OCI-LY7 (cell line): Measurements from ENCODE around the gene CD93. TPM values are rescaled to one million over a fixed set of nuclear protein-coding genes. Genes with fewer than 3 reads are reported as not detected.

Source experiments
- BruUV-seq: library from RNA; stranded (reverse); fragments of 400-500 nt; replicated peaks from 2 replicates; lab custom pipeline; 2021; lab: Mats Ljungman, UMichigan
- CTCF ChIA-PET: fragments of 300-600 bp; sonication (Branson Sonifier 250); formaldehyde crosslinking; loops from one replicate; lab custom pipeline; 2022; ENCODE audit warnings: antibody characterized with exemption; ENCODE audit not compliant: unreplicated experiment; lab: Charles Lee
- POLR2A ChIA-PET: fragments of 300-600 bp; sonication (Branson Sonifier 250); formaldehyde crosslinking; loops from one replicate; lab custom pipeline; 2022; ENCODE audit warnings: antibody characterized with exemption; lab: Charles Lee
- DNase-seq: peaks from one replicate; pipeline ENCODE4 v3.0.0-alpha.2; 2015; ENCODE audit warnings: low spot score
- H2AFZ ChIP-seq: fragments of 200-600 bp; sonication (generic), shearing (Covaris generic); 2 replicates; pipeline ENCODE4 v1.6.1; 2014; ENCODE audit warnings: mild to moderate bottlenecking, antibody characterized with exemption, low read length, moderate library complexity
- H3K27ac ChIP-seq: fragments of 200-600 bp; sonication (generic); 2 replicates; pipeline ENCODE4 v1.5.1; 2014; ENCODE audit warnings: mixed run types, low read depth, mild to moderate bottlenecking, moderate library complexity, low read length, inconsistent platforms; ENCODE audit not compliant: poor library complexity, severe bottlenecking
- H3K36me3 ChIP-seq: fragments of 200-600 bp; sonication (generic); 2 replicates; pipeline ENCODE4 v1.6.1; 2014; ENCODE audit warnings: mild to moderate bottlenecking, antibody characterized with exemption, low read length, moderate library complexity, mixed read lengths; ENCODE audit not compliant: insufficient read depth
- H3K4me1 ChIP-seq: fragments of 200-600 bp; sonication (generic); 2 replicates; pipeline ENCODE4 v1.5.1; 2014; ENCODE audit warnings: mild to moderate bottlenecking, low read length; ENCODE audit not compliant: insufficient read depth, poor library complexity, severe bottlenecking
- H3K4me2 ChIP-seq: fragments of 200-600 bp; sonication (generic); 2 replicates; pipeline ENCODE4 v1.6.1; 2014; ENCODE audit warnings: mild to moderate bottlenecking, low read length
- H3K4me3 ChIP-seq: fragments of 200-600 bp; sonication (generic); 2 replicates; pipeline ENCODE4 v1.5.1; 2014; ENCODE audit warnings: mild to moderate bottlenecking, low read depth, low read length; ENCODE audit not compliant: poor library complexity, severe bottlenecking
- H3K79me2 ChIP-seq: fragments of 200-600 bp; sonication (generic); 2 replicates; pipeline ENCODE4 v1.6.1; 2016; ENCODE audit warnings: low read depth, mild to moderate bottlenecking, low read length, moderate library complexity, mixed read lengths; ENCODE audit not compliant: insufficient read depth
- H3K9me2 ChIP-seq: fragments of 200-600 bp; sonication (generic); 2 replicates; pipeline ENCODE4 v1.6.1; 2016; ENCODE audit warnings: mild to moderate bottlenecking, low read length, mixed read lengths; ENCODE audit not compliant: insufficient read depth
- H3K9me3 ChIP-seq: fragments of 200-600 bp; sonication (generic); 2 replicates; pipeline ENCODE4 v1.6.1; 2014; ENCODE audit warnings: mild to moderate bottlenecking, mixed run types, low read length, mixed read lengths
- H4K20me1 ChIP-seq: fragments of 200-600 bp; sonication (generic); 2 replicates; pipeline ENCODE4 v1.6.1; 2014; ENCODE audit warnings: mild to moderate bottlenecking, antibody characterized with exemption, low read length, moderate library complexity, mixed read lengths; ENCODE audit not compliant: insufficient read depth
- CTCF ChIP-seq: fragments of 200-600 bp; sonication (generic); conservative IDR thresholded peaks from 2 replicates; pipeline ENCODE4 v1.5.1; 2014; ENCODE audit warnings: mild to moderate bottlenecking, antibody characterized with exemption, low read length, moderate library complexity, mixed read lengths
- EZH2phosphoT487 ChIP-seq: fragments of 200-600 bp; sonication (generic); IDR thresholded peaks from 2 replicates; pipeline ENCODE4 v1.6.1; 2018; ENCODE audit warnings: low read depth, borderline replicate concordance, mild to moderate bottlenecking, mixed run types, antibody characterized with exemption, low read length, moderate library complexity, mixed read lengths
- intact Hi-C: fragments of 100-400 bp; cut with micrococcal nuclease; formaldehyde crosslinking; loops from one replicate; pipeline ENCODE4 v1.10.0; 2022; ENCODE audit not compliant: unreplicated experiment
- total RNA-seq, 2 experiments: library from RNA; depleted of rRNA in 1 of 2; stranded (reverse); fragments of >200 nt in 1 of 2; shearing (Covaris generic) in 1 of 2; gene quantifications; 2 replicates each; pipeline ENCODE4 v1.2.3, GENCODE V29; 2014 to 2022

Gene CD93
- total RNA-seq, 2 experiments from 2014 or later = not detected

GRCh38 chr20:23130622-23131140 is 44.6 kb upstream of the CD93 start:
- H2AFZ ChIP-seq = no peak overlapping the region
- POLR2A ChIA-PET = no interaction called here
- intact Hi-C loops = no loop called here

GRCh38 chr20:23129891-23130621 is 43.9 kb upstream of the CD93 start:
- no TSS peak for BruUV-seq
- H3K79me2 ChIP-seq = no peaks in the 10 kb centered on the region
- H2AFZ ChIP-seq = no peak overlapping the region
- no peaks in the 10 kb centered on the region for H3K9me3 ChIP-seq
- no peaks in the 10 kb centered on the region for H3K9me2 ChIP-seq
- H3K27ac ChIP-seq = no peak overlapping the region
- no peaks in the 10 kb centered on the region for H4K20me1 ChIP-seq
- TF ChIP-seq CTCF (no peak), EZH2phosphoT487 (no peak)
- POLR2A ChIA-PET = no interaction called here
- DNase-seq = no peak
- intact Hi-C loops = no loop called here
- H3K4me1 ChIP-seq = peaks cover 10% of the 10 kb centered on the region
- no peak overlapping the region for H3K4me2 ChIP-seq
- H3K36me3 ChIP-seq = no peaks in the 10 kb centered on the region
- H3K4me3 ChIP-seq = no peak overlapping the region
- CTCF ChIA-PET = no interaction called here

More at GRCh38 chr20:23130622-23131140, 44.6 kb upstream of the CD93 start:
- no peak overlapping the region for H3K4me3 ChIP-seq
- H3K79me2 ChIP-seq = no peaks in the 10 kb centered on the region
- CTCF ChIA-PET = no interaction called here
- no peaks in the 10 kb centered on the region for H4K20me1 ChIP-seq
- BruUV-seq = no TSS peak
- no peak for DNase-seq
- H3K27ac ChIP-seq = no peak overlapping the region
- TF ChIP-seq EZH2phosphoT487 = no peak
- TF ChIP-seq CTCF = no peak
- no peak overlapping the region for H3K4me2 ChIP-seq
- H3K4me1 ChIP-seq = peaks cover 5% of the 10 kb centered on the region
- no peaks in the 10 kb centered on the region for H3K9me2 ChIP-seq
- H3K9me3 ChIP-seq = no peaks in the 10 kb centered on the region
- H3K36me3 ChIP-seq = no peaks in the 10 kb centered on the region

- H3K27ac ChIP-seq = no peak overlapping the region
- H3K36me3 ChIP-seq = no peaks in the 10 kb centered on the region
- ChIA-PET POLR2A (no interaction called here), CTCF (no interaction called here)
- BruUV-seq = no TSS peak
- no peaks in the 10 kb centered on the region for H3K9me2 ChIP-seq
- no peaks in the 10 kb centered on the region for H3K79me2 ChIP-seq
- no peak for DNase-seq
- no peak overlapping the region for H3K4me2 ChIP-seq
- H2AFZ ChIP-seq = no peak overlapping the region
- TF ChIP-seq EZH2phosphoT487 (no peak), CTCF (no peak)
- H3K4me3 ChIP-seq = no peak overlapping the region
- intact Hi-C loops = no loop called here
- no peaks in the 10 kb centered on the region for H3K9me3 ChIP-seq
- peaks cover 10% of the 10 kb centered on the region for H3K4me1 ChIP-seq
- H4K20me1 ChIP-seq = no peaks in the 10 kb centered on the region
Measured at GRCh38 chr20:23129266-23129665, 43.1 kb upstream of the CD93 start.
